HG02798 (cell line): ENCODE results near the gene NR2F1-AS1.

Experiments
- ATAC-seq: cut with Tn5 transposase; IDR thresholded peaks from one replicate; pipeline ENCODE4 v1.9.1; 2021; ENCODE audit warnings: mild to moderate bottlenecking; ENCODE audit not compliant: unreplicated experiment, poor library complexity

NR2F1-AS1 gene

DNA sequence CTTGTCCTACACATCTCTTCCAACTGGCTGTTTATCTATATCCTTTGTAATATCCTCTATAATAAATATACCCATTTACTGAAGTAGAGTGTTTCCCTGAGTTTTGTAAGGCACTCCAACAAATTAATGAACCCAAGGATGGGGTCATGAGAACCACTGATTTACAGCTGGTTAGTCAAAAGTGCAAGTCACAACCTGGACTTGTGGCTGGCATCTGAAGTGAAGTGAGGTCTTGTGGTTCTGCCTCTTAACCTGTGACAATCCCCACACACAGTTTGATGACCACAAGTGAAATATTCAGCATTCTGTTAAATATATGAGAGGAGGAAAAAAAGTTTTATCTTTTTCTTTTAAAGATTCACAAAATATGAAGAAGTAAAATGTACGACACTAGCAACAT, 126.1 kb downstream of the NR2F1-AS1 start:
- ATAC-seq = no peak

GRCh38 chr5:93452255-93452654, 128.8 kb downstream of the NR2F1-AS1 start:
- no peak for ATAC-seq

DNA sequence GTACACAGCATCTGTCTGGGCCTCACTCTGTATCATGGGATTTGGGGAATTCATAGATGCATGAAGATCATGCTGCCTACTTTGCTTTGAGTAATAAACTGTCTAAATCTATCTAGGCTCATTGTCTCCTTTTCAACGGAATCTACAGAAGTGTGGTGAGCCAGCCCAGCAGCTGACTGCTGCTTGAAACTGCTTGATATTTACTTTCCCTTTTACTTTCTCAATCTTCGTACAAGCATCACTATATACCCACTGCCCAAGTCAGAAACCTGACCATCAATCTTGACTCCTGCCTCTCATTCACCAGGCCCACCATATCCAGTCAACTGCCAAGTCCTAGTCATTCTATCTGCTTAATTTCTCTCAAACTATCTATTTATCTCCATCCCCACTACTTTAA, 142.9 kb downstream of the NR2F1-AS1 start:
- ATAC-seq = no peak

GRCh38 chr5:93436083-93436482, 144.9 kb downstream of the NR2F1-AS1 start:
- ATAC-seq = no peak

GRCh38 chr5:93433422-93433821, 147.6 kb downstream of the NR2F1-AS1 start:
- no peak for ATAC-seq

DNA sequence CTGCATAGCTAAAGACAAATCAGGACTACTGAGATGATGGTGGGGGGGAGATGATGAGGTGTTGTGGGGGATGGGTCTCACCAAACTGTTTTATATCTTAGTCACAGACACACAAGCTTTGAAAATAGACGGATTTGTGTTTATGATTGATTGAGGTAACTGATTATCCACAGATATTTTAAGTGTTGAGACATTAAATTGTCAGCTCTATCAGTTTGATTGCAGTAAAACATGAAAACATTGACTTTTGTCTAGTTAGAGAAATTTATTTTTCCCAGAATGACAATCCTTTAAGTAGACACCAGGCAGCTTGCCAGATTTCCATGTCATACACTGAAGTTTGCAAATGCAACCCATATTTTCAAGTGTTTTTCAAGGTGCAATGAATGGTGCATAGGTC, 149.8 kb downstream of the NR2F1-AS1 start:
- no peak for ATAC-seq

DNA sequence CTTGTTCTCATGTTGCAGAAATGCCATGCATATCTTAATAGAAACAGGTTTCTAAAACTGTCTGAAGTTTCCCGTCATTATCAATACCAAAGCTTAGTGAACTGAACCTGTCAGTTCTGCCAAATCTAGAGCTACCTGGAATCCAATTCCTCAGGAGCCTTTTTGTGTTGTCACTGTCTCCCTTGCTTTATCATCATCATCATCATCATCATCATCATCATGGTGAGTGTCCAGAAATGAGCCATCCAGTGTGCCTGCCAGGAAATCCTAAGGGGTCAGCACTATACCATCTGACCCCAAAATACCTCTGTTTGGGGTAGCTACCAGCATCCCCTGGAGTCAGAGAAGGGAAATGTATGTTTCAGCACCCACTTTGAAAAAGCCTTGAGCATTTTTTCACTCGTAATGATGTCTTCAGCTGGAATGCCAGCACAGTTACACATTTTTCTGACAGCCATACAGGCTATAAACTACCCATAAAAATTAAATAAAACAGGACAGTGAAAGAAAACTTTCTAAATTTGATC, 150.3 kb downstream of the NR2F1-AS1 start:
- ATAC-seq = no peak

GRCh38 chr5:93430118-93430517, 150.9 kb downstream of the NR2F1-AS1 start:
- ATAC-seq = no peak

- no peak for ATAC-seq
These were observed 152.2 kb downstream of the NR2F1-AS1 start for GRCh38 chr5:93428868-93429267.

DNA sequence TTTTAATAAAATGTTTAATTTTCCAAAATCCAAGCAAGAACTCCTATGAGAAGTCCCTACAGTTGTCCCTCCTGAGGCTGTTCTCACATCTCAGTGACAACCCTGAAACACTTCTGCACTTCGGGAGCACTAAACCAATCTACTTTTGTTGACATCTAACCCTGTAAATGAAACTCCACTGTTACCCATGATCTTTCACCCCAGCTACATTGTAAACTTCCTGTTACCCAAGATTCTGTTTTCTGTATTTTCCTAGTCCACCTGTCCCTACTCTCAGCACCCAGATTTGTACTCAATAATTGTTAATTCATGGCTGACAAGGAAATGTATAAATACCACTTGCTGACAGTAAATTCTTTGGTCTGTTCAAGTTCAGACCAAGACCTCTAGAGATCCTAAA, 153.7 kb downstream of the NR2F1-AS1 start:
- ATAC-seq = no peak

DNA sequence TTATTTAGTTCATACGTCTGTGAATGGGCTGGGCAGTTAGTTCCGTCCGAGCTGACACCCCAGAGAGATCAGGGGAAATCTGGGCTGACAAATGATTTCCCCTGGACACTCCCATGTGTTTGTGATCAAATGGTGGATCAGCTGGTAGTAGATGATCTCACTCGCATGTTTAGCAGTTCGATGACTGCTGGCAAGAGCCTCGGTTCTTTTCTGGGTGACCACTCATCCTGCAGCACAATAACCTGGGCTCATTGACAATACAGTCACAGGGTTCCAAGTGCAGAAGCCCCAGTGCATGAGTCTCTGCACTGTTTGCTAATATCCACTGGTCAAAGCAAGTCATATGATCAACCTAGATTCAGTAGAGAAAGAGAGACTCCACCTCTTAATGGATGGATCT, 155.9 kb downstream of the NR2F1-AS1 start:
- ATAC-seq = no peak

- no peak for ATAC-seq
These were observed 157.7 kb downstream of the NR2F1-AS1 start for GRCh38 chr5:93423300-93423699.

GRCh38 chr5:93422652-93423280, 158.3 kb downstream of the NR2F1-AS1 start:
- ATAC-seq = no peak

DNA sequence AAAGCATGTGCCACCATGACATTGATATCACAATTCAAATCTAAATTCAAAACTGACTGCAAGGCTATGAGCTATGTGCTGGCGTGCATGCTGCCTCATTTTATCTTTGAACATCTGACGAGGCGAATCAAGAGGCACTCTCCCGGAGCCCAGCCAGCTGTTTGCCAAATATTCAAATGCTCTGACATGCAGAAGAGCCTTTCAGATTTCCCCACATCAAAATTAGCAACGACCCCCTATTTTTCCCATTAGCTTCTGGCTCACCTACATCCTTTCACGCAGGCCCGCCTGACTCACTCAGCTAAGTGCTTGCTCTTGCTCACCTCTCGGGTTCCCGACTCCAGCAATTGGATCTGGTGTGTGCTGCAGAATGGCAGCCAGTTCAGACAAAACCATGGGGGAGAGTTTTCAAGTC, 159.0 kb downstream of the NR2F1-AS1 start:
- ATAC-seq = no peak

DNA sequence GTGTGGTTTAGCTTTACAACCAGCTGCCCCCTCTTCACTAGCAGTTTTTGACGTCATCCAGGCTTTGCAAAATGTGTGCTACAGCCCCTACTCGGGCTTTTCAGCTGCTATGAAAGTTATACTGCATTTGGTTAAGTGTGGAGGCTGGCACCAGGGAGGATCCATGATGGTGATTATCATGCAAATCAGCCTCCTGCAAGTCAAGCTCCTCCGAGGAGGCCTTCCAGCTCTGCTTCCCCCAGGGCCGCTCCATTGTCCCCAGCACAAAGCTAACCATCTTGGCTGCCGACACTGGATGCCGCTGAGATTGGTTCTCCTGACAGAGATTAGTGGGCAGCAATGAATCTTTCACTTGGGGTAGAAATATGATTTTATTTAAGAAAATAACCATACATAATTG, 159.6 kb downstream of the NR2F1-AS1 start:
- no peak for ATAC-seq

DNA sequence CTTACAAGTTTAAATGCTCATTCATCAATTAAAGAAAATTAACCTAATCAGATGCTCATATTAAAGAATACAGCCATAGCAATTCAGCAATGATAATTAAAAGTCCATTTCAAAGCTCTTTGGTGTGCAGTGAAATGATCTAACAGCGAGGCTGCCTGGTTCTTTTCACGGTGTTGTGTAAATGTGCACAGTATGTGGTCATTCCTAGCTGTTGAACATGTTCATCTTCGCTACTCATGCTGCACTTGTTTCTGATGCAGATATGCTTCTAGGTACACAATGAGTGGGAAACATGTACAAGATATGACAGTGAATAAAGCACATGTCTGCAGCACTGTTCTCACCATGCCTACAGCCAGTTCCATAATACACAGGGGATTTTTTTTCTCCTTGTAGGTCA, 163.5 kb downstream of the NR2F1-AS1 start:
- no peak for ATAC-seq

DNA sequence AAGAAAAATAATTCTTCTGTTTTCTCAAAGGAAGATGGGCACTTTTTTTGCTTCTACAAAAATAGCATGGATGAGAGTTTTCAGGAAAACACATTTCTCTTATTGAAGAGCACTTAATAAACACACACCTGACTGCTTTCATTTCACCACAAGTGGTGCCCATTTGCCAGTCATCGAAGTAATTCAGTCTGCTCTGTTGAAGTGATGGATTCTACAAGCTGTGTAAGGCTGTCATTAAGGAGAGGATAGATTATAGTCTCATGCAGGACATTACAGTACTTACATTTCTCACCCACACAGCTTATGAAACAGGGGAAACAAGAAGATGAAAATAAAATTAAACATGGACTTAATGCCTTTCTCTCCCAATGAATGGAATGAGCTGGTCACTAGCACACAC, 165.2 kb downstream of the NR2F1-AS1 start:
- no peak for ATAC-seq

DNA sequence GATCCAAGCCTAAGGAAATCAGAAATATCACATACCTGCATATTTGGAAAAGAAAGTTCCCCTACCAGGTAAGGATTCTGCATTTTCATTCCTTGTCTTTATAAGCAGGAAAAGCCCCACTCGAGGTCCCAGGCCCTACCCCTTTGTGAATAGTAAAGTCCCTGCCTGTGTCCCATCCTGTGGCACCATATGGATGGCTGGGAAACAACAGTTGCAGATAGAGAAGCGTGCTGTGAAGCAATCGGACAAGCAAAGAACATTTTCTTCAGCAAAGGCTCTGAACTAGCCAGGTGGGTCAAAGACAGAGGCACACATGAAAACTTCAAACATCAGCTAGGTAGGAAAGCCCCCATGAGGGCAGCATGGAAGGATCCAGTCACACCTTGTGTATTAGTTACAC, 169.3 kb downstream of the NR2F1-AS1 start:
- no peak for ATAC-seq

DNA sequence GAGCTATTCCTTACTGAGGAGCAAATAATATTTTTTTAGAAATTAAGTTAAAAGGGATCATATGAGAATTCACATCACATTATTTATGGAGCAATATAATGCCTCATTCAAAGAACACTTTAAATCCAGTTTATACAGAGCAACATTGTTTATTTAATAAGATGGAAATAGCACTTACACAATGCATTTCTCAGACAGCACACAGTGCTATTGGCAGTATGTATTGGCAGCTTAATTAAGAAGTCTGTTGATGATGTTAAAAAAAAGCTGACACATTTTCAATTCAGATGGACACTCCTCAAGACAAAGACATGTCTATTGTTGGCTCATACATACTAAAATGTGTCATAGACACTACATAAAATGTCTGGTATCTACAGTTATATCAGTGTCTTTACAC, 171.3 kb downstream of the NR2F1-AS1 start:
- ATAC-seq = no peak

GRCh38 chr5:93407454-93407853, 173.6 kb downstream of the NR2F1-AS1 start:
- ATAC-seq = no peak

DNA sequence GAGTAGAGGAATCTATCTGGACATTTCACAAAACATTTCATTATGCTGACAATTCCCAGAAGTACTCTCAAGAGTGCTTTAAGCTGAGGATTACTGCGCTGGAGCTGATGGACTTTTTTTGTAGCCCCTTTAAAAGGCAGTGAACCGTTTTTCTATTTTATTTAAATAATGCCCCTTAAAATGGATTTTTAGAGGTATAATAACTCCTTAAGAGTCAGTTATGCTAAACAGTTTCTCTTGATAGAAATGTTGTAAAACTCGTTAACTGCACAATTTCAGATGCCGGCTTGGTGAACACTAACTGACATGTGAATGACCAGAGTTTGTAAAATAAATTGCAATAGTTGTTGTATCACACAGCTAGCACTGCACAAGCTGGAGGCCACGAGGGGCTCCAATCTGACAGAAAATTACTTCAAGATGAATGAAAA, 174.0 kb downstream of the NR2F1-AS1 start:
- no peak for ATAC-seq

DNA sequence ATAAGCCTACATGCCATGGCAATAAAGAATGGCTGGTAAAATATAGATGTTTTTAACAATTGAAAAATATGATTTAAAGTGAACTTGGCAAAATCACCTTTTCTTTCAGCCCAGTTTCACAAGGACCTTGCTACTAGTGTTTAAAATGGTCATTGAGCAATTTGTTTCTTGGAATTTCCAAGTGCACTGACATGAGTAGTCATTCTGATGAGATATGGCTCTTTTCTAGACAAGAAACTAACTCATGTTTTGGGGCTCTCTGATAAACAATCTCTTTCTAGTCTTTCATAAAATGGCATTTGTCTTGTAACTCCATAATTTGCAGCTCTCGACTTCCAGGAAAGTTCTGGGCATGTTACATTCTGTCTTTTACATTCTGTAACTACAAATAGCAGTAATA, 176.8 kb downstream of the NR2F1-AS1 start:
- no peak for ATAC-seq
